ENCODE measurements around the gene POLR1B.
"Not testable (repeated sequence)": the region's sequence is repeated elsewhere in the genome, so short reads cannot be mapped to it uniquely, and the experiment has no call there.

The POLR1B gene, protein sequence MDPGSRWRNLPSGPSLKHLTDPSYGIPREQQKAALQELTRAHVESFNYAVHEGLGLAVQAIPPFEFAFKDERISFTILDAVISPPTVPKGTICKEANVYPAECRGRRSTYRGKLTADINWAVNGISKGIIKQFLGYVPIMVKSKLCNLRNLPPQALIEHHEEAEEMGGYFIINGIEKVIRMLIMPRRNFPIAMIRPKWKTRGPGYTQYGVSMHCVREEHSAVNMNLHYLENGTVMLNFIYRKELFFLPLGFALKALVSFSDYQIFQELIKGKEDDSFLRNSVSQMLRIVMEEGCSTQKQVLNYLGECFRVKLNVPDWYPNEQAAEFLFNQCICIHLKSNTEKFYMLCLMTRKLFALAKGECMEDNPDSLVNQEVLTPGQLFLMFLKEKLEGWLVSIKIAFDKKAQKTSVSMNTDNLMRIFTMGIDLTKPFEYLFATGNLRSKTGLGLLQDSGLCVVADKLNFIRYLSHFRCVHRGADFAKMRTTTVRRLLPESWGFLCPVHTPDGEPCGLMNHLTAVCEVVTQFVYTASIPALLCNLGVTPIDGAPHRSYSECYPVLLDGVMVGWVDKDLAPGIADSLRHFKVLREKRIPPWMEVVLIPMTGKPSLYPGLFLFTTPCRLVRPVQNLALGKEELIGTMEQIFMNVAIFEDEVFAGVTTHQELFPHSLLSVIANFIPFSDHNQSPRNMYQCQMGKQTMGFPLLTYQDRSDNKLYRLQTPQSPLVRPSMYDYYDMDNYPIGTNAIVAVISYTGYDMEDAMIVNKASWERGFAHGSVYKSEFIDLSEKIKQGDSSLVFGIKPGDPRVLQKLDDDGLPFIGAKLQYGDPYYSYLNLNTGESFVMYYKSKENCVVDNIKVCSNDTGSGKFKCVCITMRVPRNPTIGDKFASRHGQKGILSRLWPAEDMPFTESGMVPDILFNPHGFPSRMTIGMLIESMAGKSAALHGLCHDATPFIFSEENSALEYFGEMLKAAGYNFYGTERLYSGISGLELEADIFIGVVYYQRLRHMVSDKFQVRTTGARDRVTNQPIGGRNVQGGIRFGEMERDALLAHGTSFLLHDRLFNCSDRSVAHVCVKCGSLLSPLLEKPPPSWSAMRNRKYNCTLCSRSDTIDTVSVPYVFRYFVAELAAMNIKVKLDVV

DNA sequence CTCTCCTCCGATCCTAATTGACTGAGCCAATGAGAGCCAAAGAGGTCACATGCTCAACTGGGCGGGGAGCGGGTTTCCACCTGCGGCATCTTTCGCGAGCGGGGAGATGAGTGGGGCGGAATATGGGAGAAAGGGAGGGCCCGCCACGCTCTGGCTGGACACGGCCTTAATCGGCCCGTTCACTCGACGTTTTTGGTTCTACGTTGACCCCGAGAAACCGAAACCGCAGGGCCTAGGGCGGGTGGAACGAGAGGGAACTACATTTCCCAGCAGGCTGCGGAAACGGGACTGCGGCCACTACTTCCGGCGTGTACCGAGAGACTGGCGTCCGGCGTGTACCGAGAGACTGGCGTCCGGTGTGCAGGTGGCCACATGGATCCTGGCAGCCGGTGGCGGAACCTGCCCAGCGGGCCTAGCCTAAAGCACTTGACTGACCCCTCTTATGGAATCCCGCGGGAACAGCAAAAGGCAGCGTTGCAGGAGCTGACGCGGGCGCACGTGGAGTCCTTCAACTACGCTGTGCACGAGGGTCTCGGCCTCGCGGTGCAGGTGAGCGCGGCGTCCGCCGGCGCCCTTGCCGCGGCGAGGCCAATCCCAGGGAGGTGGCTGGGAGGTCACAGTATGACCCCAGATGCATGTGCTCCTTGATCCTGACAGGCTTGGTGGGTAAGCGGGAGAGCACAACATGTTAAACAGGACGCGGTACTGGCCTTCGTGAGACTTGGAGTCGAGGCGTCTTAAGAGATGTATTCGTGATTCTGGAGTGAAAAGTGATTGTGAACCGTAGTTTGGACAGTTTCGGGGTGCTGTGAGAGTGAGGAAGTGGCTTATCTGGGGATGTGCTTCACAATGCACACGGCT lies at the start of gene POLR1B:
POLR1B (plus strand) TSS at position 343 of the 861 bp plus-strand sequence; CDS start at position 373, 30 bp downstream.
- DNase-seq (ENCODE audit: low read depth in 1 of 2, low spot score in 1 of 2), result peak; percentile 69 to 89
- in situ Hi-C loops (cut with HindIII; ENCODE audit: low pct_unique_long_range_greater_than_20kb, low sequenced_read_pairs), result no loop called here

DNA sequence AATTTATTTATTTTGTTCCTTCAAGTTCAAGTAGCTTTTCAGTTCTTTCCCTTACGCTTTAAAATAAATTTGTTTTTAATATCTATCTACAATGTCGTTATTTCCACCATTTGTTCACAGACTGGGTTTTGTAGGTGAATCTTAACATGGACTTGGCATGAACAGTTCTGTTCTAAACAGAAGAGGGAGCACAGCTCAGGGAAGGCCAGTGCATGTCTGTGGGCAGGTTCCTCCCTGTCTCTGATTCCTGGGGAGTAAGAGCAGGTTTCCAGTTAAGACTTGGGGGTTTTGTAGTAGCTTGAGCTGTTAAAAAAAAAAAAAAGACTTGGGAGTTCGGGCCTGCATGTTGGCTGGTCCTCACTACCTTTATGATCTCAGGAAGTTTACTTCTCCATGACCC lies 49.2 kb upstream of the POLR1B start:
- no peak for DNase-seq (ENCODE audit: low read depth in 1 of 2, low spot score in 1 of 2)
- in situ Hi-C loops (cut with HindIII; ENCODE audit: low pct_unique_long_range_greater_than_20kb, low sequenced_read_pairs), result no loop called here

More for the DNA sequence above, at the start of gene POLR1B:
- no peak for TF ChIP-seq JUND (IDR thresholded peaks at IDR 0.05; ENCODE audit: low read depth)

DNA sequence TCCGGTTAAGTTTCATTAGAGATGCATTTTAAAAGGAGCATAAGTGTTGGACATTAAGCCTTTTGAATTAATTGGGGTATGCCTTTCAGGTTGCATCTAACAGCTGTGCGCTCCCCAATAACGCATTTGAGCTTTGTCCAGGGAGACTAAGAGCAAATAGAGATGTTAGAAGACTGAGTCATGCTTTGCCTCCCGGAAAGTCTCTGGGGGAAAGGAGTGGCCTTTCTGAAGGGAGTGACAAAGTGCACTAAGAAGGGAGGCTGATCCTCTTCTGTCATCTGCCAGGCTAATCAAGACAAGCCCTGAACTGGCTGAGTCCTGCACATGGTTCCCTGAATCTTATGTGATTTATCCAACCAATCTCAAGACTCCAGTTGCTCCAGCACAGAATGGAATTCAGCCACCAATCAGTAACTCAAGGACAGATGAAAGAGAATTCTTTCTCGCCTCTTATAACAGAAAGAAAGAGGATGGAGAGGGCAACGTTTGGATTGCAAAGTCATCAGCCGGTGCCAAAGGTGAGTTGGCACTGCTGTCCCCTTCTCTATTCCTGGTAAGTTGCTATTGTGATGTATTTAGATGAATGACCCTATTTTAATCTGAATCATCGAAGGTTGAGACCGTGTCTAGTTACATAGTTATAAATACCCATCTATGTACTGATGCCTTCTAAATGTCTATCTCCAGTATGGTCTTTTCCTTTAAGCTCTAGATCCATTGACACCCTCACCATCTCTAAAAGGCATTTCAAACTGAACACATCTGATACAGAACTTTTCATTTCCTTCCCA lies 48.2 kb upstream of the POLR1B start:
- no peak for TF ChIP-seq JUND (IDR thresholded peaks at IDR 0.05; ENCODE audit: low read depth)
- in situ Hi-C loops (cut with HindIII; ENCODE audit: low pct_unique_long_range_greater_than_20kb, low sequenced_read_pairs), result no loop called here
- no peak for DNase-seq (ENCODE audit: low read depth in 1 of 2, low spot score in 1 of 2)

More for the DNA sequence above, 49.2 kb upstream of the POLR1B start:
- no peak for TF ChIP-seq JUND (IDR thresholded peaks at IDR 0.05; ENCODE audit: low read depth)

DNA sequence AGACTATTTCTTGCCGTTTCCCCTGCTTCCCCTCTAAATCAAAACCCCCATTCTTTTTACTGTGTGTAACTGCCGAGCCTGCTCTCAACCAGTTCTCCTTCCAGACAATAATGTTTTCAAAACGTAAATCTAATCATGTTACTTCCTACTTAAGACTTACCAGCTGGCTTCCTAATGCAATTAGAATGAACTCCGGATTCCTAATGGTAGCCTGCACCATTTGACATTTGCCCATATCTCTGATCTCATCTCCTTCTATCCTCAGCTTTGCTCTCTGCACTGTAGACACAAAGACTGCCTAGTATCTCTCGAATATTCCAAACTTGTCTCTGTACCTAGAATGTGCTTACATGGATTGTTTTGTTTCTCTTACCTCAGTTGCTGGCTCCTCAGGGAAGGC lies 47.4 kb upstream of the POLR1B start:
- no peak for TF ChIP-seq JUND (IDR thresholded peaks at IDR 0.05; ENCODE audit: low read depth)
- in situ Hi-C loops (cut with HindIII; ENCODE audit: low pct_unique_long_range_greater_than_20kb, low sequenced_read_pairs), result no loop called here
- DNase-seq (ENCODE audit: low read depth in 1 of 2, low spot score in 1 of 2), result no peak

DNA sequence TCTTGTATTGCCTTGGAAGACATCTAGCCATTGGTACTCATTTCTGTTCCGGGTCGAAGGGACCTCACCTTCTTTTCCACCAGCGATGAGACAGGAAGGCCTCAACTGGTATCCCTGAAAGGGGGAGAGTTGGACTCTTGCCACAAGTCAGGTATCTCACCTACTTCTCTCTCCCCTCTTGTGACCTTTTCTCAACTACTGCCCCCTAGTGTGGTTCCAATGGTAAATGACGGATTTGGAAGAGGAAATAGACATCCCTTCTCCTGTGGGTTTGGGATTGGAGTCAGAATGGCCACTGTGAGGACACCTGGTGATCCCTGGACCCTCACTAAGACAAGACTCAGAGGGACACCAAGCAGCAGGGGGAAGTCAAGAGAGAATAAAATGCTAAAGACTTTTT lies 46.4 kb upstream of the POLR1B start:
- DNase-seq (ENCODE audit: low read depth in 1 of 2, low spot score in 1 of 2); in situ Hi-C loops (cut with HindIII; ENCODE audit: low pct_unique_long_range_greater_than_20kb, low sequenced_read_pairs): not testable (repeated sequence)

DNA sequence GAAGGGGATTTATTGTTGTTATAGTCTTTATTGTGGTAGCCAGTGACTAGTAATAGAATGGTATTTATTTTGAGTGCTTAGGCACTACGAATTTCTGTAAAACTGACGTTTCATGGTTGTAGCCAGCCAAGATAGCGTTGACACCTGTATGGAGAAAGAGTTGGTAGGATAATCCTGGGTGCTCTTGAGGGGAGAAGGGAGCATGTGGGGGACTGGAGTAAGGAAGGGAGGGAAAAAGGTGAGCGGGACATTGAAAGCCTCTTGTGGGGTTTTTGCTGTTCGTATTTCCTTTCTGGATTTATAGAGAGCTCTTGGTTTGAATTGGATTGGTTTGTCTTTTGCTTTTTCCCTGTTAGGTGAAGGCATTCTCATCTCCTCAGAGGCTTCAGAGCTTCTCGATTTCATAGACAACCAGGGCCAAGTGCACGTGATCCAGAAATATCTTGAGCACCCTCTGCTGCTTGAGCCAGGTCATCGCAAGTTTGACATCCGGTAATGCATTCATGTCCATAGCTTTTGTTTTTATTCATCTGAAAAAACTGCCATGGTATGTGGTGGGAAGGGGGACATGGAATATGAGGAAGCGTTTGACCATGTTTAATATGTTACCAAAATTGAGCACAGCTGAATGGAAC lies 41.3 kb upstream of the POLR1B start:
- DNase-seq (ENCODE audit: low read depth in 1 of 2, low spot score in 1 of 2), result peak in 1 of 2 experiments; percentile 59
- in situ Hi-C loops (cut with HindIII; ENCODE audit: low pct_unique_long_range_greater_than_20kb, low sequenced_read_pairs), result not testable (repeated sequence)

DNA sequence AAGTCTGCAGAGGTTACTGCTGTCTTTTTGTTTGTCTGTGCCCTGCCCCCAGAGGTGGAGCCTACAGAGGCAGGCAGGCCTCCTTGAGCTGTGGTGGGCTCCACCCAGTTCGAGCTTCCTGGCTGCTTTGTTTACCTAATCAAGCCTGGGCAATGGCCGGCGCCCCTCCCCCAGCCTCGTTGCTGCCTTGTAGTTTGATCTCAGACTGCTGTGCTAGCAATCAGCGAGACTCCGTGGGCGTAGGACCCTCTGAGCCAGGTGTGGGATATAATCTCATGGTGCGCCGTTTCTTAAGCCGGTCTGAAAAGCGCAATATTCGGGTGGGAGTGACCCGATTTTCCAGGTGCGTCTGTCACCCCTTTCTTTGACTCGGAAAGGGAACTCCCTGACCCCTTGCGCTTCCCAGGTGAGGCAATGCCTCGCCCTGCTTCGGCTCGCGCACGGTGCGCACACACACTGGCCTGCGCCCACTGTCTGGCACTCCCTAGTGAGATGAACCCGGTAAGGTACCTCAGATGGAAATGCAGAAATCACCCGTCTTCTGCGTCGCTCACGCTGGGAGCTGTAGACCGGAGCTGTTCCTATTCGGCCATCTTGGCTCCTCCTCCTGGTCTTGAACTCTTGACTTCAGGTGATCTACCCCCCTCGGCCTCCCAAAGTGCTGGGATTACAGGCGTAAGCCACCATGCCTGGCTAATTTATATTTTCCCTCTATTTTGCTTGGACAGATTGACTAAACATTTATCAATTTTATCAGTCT lies 32.8 kb upstream of the POLR1B start:
- DNase-seq (ENCODE audit: low read depth in 1 of 2, low spot score in 1 of 2); in situ Hi-C loops (cut with HindIII; ENCODE audit: low pct_unique_long_range_greater_than_20kb, low sequenced_read_pairs): not testable (repeated sequence)

DNA sequence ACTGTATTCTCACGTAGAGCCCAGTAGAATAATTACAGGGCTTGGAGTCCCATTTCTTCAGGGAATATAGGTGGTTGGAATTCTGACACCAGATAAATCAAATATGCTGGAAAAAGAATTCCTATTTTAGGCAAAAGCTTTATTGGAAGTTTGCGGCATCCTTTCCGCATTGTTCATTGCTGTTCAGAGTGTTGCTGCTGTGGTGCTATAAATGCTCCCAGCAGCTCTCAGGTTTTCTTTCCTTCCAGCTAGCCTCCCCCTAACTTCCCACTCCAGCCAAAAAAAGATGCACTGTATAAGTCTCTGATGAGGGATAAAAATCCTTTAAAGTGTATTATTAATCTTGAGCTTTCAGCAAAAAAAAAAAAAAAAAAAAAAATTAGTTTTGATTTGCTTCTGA lies 25.5 kb upstream of the POLR1B start:
- in situ Hi-C loops (cut with HindIII; ENCODE audit: low pct_unique_long_range_greater_than_20kb, low sequenced_read_pairs), result no loop called here
- TF ChIP-seq JUND (IDR thresholded peaks at IDR 0.05; ENCODE audit: low read depth), result no peak
- DNase-seq (ENCODE audit: low read depth in 1 of 2, low spot score in 1 of 2), result no peak

DNA sequence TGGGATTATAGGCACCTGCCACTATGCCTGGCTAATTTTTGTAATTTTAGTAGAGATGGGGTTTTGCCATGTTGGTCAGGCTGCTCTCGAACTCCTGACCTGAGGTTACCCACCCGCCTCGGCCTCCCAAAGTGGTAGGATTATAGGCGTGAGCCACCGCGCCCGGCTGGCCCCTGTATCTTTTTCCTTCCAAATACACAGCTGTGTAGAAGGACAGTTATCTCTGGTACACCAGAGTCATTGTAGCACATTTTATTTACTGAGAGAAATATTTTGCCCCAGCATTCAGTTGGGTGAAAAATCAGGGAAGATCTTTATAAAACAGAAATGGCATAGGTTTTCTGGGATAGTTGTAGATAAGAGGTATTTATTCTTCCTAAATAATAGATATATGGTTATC lies 23.5 kb upstream of the POLR1B start:
- in situ Hi-C loops (cut with HindIII; ENCODE audit: low pct_unique_long_range_greater_than_20kb, low sequenced_read_pairs), result no loop called here
- no peak for DNase-seq (ENCODE audit: low read depth in 1 of 2, low spot score in 1 of 2)

DNA sequence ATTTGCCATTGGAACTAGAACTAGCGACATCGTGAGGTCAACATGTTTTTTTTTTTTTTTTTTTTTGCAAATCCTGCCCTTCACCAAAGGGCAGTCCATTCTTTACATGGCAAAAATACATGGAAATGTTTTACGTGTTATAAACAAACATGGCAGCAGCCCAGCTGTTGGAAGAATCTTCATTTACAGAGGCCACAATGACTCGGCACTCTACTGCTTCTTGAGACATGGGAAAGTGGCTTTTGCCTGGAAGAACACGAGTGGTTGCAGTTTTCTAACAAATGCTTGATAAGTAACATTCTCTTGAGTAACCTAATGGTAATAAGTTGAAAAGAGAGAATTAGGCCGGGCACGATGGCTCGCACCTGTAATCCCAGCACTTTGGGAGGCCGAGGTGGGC lies 22.8 kb upstream of the POLR1B start:
- DNase-seq (ENCODE audit: low read depth in 1 of 2, low spot score in 1 of 2), result no peak
- in situ Hi-C loops (cut with HindIII; ENCODE audit: low pct_unique_long_range_greater_than_20kb, low sequenced_read_pairs), result no loop called here
- no peak for TF ChIP-seq JUND (IDR thresholded peaks at IDR 0.05; ENCODE audit: low read depth)

More for the DNA sequence above, 23.5 kb upstream of the POLR1B start:
- no peak for TF ChIP-seq JUND (IDR thresholded peaks at IDR 0.05; ENCODE audit: low read depth)

Data from T47D (cell line).